GM12873 (cell line): ENCODE results near the gene DRD5.

ENCODE experiments used
- CTCF ChIP-seq: IDR thresholded peaks from 2 replicates; pipeline ENCODE4 v1.5.1; 2012; ENCODE audit warnings: low read depth, mild to moderate bottlenecking, moderate library complexity, low read length, control low read depth; ENCODE audit not compliant: insufficient read depth; ENCODE audit errors: missing control alignments

DRD5 gene

GRCh38 chr4:9833421-9833820 is 52.0 kb downstream of the DRD5 start:
- no peak for TF ChIP-seq CTCF
